Activated T-cell treated with anti-CD3 and anti-CD28 coated beads, Interleukin-2, amount 50 U/mL, for 72 hours (primary cell): ENCODE results near the gene SGPP2. TPM values are rescaled to one million over a fixed set of nuclear protein-coding genes. Genes with fewer than 3 reads are reported as not detected.

Source experiments
- ATAC-seq, 2 donors: fragments of 150-1000 bp; cut with Tn5 transposase; replicated peaks in 1 of 2; 2 replicates each; pipeline ENCODE4 v1.10.0; 2021; ENCODE audit warnings: moderate library complexity in 2 of 2, mild to moderate bottlenecking in 1 of 2
- DNase-seq, 2 donors: peaks; one replicate each; pipeline ENCODE4 v3.0.0; 2021 to 2022; ENCODE audit warnings: mixed read lengths in 1 of 2
- H3K27ac Mint-ChIP-seq: one replicate; pipeline ENCODE4 v1.8.0; 2022; ENCODE audit warnings: mild to moderate bottlenecking, moderate library complexity, mixed read lengths
- H3K27me3 Mint-ChIP-seq: one replicate; pipeline ENCODE4 v1.8.0; 2022; ENCODE audit warnings: low read depth, mixed read lengths
- H3K36me3 Mint-ChIP-seq, 2 donors: one replicate each; pipeline ENCODE4 v1.8.0; 2022; ENCODE audit warnings: mixed read lengths in 2 of 2, mild to moderate bottlenecking in 1 of 2; ENCODE audit not compliant: insufficient read depth in 2 of 2
- H3K4me1 Mint-ChIP-seq: one replicate; pipeline ENCODE4 v1.8.0; 2022; ENCODE audit warnings: low read depth, mixed read lengths
- H3K4me3 Mint-ChIP-seq, 2 donors: one replicate each; pipeline ENCODE4 v1.8.0; 2022; ENCODE audit warnings: mild to moderate bottlenecking in 2 of 2, mixed read lengths in 2 of 2, moderate library complexity in 2 of 2
- H3K9me3 Mint-ChIP-seq, 2 donors: one replicate each; pipeline ENCODE4 v1.8.0; 2022; ENCODE audit warnings: mixed read lengths in 2 of 2
- total RNA-seq, 2 donors: library from RNA; stranded (reverse); gene quantifications; one replicate each; pipeline ENCODE4 v1.2.3, GENCODE V29; 2022

The SGPP2 gene
- total RNA-seq, 2 donors from 2014 or later, result 15.1 to 20.9 TPM

- H3K9me3 Mint-ChIP-seq, result peaks cover 0 to 2% of the 10 kb centered on the region in 2 donors
- no peaks in the 10 kb centered on the region for H3K27me3 Mint-ChIP-seq
- no peaks in the 10 kb centered on the region for H3K4me1 Mint-ChIP-seq
- no peak overlapping the region for H3K27ac Mint-ChIP-seq
- no peaks in the 10 kb centered on the region for H3K36me3 Mint-ChIP-seq
- no peak overlapping the region for H3K4me3 Mint-ChIP-seq
- no peak for DNase-seq
- ATAC-seq, result no peak
Observed at GRCh38 chr2:222459983-222460382, 35.6 kb downstream of the SGPP2 start.

DNA sequence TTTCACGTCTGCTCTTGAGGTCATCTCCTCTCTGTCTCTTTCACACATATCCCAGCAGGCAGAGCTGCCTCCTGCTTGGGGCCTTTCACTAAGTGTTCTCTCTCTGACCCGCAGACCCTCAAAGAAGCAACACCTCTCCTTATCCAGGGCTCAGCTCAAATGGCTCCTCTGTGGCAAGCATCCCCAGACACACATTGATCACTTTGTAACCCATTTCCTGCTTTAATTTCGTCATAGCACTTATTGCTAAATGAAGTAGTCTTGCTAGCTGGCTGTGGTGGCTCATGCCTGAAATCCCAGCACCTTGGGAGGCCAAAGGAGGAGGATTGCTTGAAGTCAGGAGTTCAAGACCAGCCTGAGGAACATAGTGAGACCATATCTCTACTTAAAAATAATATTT is 41.4 kb downstream of the SGPP2 start:
- no peak overlapping the region for H3K27ac Mint-ChIP-seq
- peaks cover 0 to 1% of the 10 kb centered on the region in 2 donors for H3K36me3 Mint-ChIP-seq
- H3K9me3 Mint-ChIP-seq, result peaks cover 0 to 2% of the 10 kb centered on the region in 2 donors
- H3K4me3 Mint-ChIP-seq, result no peak overlapping the region
- ATAC-seq (no peak), DNase-seq (no peak)
- H3K4me1 Mint-ChIP-seq, result no peaks in the 10 kb centered on the region
- peaks cover 13% of the 10 kb centered on the region for H3K27me3 Mint-ChIP-seq

DNA sequence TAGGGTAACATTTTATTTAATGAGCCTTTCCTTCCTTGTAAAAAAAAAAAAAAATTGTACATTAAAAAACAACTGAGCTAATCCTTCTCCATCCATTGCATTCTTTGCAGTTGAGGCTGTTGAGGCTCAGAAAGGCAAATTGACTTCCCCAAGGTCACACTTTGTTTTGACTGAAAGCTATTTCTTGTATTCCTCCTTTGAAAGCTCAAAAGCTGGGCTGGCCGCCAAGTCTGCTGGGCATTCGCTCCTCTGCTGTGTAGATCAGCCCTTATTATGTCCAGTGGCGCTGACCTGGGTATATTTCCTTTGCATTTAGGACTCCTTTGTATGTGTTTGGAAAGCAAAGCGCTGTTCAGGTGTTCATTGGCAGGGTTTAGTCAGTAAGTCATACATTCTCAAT is 44.0 kb downstream of the SGPP2 start:
- Mint-ChIP-seq H3K4me1 (no peaks in the 10 kb centered on the region), H3K36me3 (peaks cover 0 to 1% of the 10 kb centered on the region in 2 donors), H3K27ac (no peak overlapping the region), H3K27me3 (peaks cover 13% of the 10 kb centered on the region), H3K9me3 (no peaks in the 10 kb centered on the region), H3K4me3 (no peak overlapping the region)
- no peak for DNase-seq
- no peak for ATAC-seq

DNA sequence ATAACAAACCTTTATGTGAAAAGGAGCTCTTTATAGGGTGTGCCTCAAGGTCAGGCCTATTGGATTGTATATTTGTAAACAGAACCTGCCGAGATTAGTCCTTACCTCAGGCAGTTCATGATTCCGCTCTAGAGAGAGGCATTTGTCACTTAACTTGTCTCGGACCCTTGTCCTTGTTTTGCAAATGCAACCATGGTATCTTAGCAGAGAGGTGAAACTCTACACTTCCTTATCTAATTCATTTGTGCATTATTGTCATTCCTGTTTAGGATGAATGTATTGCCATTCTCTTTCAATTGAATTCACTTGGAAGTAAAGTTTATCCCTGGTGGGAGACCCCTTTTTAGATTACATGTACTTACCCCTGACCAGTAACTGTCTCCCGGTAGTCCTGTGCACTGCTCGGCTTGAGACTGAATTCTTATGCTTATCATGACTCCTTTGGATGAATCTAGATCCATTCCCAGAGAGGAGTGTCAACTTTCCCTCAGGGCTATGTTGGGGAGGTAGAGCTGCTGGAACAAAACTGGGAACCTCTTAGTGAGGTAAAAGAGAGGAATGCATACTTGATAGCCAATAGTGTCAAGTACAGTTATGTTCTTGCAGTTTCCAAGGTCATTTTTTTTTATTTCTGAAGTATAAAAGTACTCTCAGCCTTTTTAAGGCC is 46.6 kb downstream of the SGPP2 start:
- H3K36me3 Mint-ChIP-seq, result peaks cover 0 to 1% of the 10 kb centered on the region in 2 donors
- H3K27ac Mint-ChIP-seq, result no peak overlapping the region
- peaks cover 8% of the 10 kb centered on the region for H3K27me3 Mint-ChIP-seq
- no peaks in the 10 kb centered on the region for H3K4me1 Mint-ChIP-seq
- H3K4me3 Mint-ChIP-seq, result no peak overlapping the region
- ATAC-seq (no peak), DNase-seq (no peak)
- no peaks in the 10 kb centered on the region for H3K9me3 Mint-ChIP-seq

- no peak overlapping the region for H3K27ac Mint-ChIP-seq
Observed at GRCh38 chr2:222477962-222478608, 53.7 kb downstream of the SGPP2 start.

GRCh38 chr2:222479859-222480258 is 55.5 kb downstream of the SGPP2 start:
- Mint-ChIP-seq H3K36me3 (no peaks in the 10 kb centered on the region), H3K27me3 (no peaks in the 10 kb centered on the region), H3K4me1 (no peaks in the 10 kb centered on the region), H3K4me3 (no peak overlapping the region), H3K27ac (no peak overlapping the region), H3K9me3 (no peaks in the 10 kb centered on the region)
- DNase-seq (no peak), ATAC-seq (no peak)

More at GRCh38 chr2:222477962-222478608, 53.7 kb downstream of the SGPP2 start:
- Mint-ChIP-seq H3K27me3 (no peaks in the 10 kb centered on the region), H3K4me1 (no peaks in the 10 kb centered on the region), H3K4me3 (no peak overlapping the region), H3K36me3 (no peaks in the 10 kb centered on the region), H3K9me3 (no peaks in the 10 kb centered on the region)
- DNase-seq (no peak), ATAC-seq (no peak)

DNA sequence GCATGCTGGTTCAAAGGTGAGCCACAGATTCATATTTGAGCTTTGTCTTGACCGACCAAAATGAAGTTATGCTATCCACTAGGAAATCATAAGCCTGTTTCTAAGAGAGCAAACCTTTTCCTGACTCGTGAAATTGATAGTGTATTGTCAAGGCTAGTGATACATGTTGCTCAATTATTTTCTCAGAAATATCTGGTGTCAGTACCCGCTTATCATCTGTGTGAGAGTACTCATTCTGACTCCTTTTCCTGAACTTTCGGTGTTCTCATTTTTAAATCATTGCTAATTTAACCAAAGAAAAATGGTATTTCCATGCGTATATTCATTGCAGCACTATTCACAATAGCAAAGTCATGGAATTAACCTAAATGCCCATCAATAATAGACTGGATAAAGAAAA is 56.2 kb downstream of the SGPP2 start:
- H3K4me1 Mint-ChIP-seq, result no peaks in the 10 kb centered on the region
- H3K27me3 Mint-ChIP-seq, result no peaks in the 10 kb centered on the region
- no peaks in the 10 kb centered on the region for H3K36me3 Mint-ChIP-seq
- DNase-seq (no peak), ATAC-seq (no peak)
- no peak overlapping the region for H3K27ac Mint-ChIP-seq
- H3K9me3 Mint-ChIP-seq, result no peaks in the 10 kb centered on the region
- no peak overlapping the region for H3K4me3 Mint-ChIP-seq

- Mint-ChIP-seq H3K9me3 (no peaks in the 10 kb centered on the region), H3K36me3 (no peaks in the 10 kb centered on the region), H3K27me3 (no peaks in the 10 kb centered on the region)
Observed at GRCh38 chr2:222481941-222482340, 57.6 kb downstream of the SGPP2 start.

DNA sequence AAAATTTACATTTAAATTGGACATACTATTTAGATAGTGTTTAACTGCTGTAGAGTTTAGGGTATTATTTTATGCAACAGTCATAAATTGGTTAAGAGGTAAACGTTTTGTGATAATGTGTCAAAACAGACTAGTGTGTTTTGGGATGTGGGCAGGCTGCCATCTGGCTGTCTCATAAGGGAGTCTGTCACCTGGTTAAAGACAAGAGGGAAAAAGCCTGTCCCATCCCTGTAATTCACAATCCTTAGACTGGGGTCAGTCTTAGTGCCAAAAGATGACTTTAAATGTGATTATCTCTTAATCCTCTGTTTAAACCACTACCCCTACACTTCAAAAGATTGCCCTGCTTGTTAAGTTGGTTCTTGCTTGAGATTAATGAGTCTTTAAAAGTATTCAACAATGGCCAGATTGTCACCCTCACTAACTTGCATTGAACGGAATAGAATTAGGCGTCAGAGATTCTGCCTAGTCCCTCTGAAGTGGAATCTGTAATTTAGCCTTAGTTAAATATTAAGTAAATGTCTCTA is 59.2 kb downstream of the SGPP2 start:
- H3K27me3 Mint-ChIP-seq, result no peaks in the 10 kb centered on the region
- H3K4me3 Mint-ChIP-seq, result no peak overlapping the region
- H3K36me3 Mint-ChIP-seq, result no peaks in the 10 kb centered on the region
- no peaks in the 10 kb centered on the region for H3K9me3 Mint-ChIP-seq
- no peak for DNase-seq
- no peak for ATAC-seq
- no peaks in the 10 kb centered on the region for H3K4me1 Mint-ChIP-seq
- H3K27ac Mint-ChIP-seq, result no peak overlapping the region

More at GRCh38 chr2:222481941-222482340, 57.6 kb downstream of the SGPP2 start:
- DNase-seq (no peak), ATAC-seq (no peak)
- Mint-ChIP-seq H3K4me1 (no peaks in the 10 kb centered on the region), H3K27ac (no peak overlapping the region), H3K4me3 (no peak overlapping the region)

GRCh38 chr2:222485367-222486211 is 61.2 kb downstream of the SGPP2 start:
- Mint-ChIP-seq H3K9me3 (no peaks in the 10 kb centered on the region), H3K4me1 (no peaks in the 10 kb centered on the region), H3K4me3 (no peak overlapping the region), H3K27me3 (no peaks in the 10 kb centered on the region), H3K27ac (no peak overlapping the region), H3K36me3 (no peaks in the 10 kb centered on the region)
- DNase-seq (no peak), ATAC-seq (no peak)

GRCh38 chr2:222490131-222490530 is 65.8 kb downstream of the SGPP2 start:
- Mint-ChIP-seq H3K4me3 (no peak overlapping the region), H3K27ac (no peak overlapping the region), H3K4me1 (no peaks in the 10 kb centered on the region), H3K9me3 (peaks cover 0 to 3% of the 10 kb centered on the region in 2 donors), H3K36me3 (peaks cover 5 to 13% of the 10 kb centered on the region in 2 donors), H3K27me3 (peaks cover 6% of the 10 kb centered on the region)
- DNase-seq, result no peak
- no peak for ATAC-seq

- peaks cover 5 to 13% of the 10 kb centered on the region in 2 donors for H3K36me3 Mint-ChIP-seq
Observed at GRCh38 chr2:222492683-222493082, 68.3 kb downstream of the SGPP2 start.

More at GRCh38 chr2:222492683-222493082, 68.3 kb downstream of the SGPP2 start:
- Mint-ChIP-seq H3K4me1 (no peaks in the 10 kb centered on the region), H3K27ac (no peak overlapping the region), H3K27me3 (peaks cover 6% of the 10 kb centered on the region), H3K9me3 (peaks cover 0 to 3% of the 10 kb centered on the region in 2 donors), H3K4me3 (no peak overlapping the region)
- no peak for DNase-seq
- ATAC-seq, result no peak
